ENCODE results near the gene ECSIT.
A peak's percentile ranks its signal among the peaks of the same experiment; 100 is the strongest.
"Not testable (repeated sequence)": the region's sequence is repeated elsewhere in the genome, so short reads cannot be mapped to it uniquely, and the experiment has no call there.

Gene ECSIT

DNA sequence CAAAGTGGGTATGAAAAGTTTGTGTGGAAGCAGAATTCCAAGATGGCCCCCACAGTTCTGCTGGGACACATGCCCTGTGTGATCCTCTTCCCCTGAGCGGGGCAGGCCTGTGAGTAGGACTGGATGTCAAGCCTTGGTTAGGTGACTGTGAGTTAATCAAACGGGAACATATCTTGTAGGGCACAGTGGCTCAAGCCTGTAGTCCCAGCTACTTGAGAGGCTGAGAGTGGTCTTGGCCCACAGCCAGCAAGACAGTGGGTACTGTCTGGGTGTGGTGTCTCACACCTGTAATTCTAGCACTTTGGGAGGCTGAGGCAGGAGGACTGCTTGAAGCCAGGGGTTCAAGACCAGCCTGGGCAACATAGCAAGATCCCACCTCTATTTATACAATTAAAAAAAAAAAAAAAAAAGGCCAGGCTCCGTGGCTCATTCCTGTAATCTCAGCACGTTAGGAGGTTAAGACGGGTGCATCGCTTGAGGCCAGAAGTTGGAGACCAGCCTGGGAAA lies 29.7 kb downstream of the ECSIT start:
- DNase-seq = no peak

DNA sequence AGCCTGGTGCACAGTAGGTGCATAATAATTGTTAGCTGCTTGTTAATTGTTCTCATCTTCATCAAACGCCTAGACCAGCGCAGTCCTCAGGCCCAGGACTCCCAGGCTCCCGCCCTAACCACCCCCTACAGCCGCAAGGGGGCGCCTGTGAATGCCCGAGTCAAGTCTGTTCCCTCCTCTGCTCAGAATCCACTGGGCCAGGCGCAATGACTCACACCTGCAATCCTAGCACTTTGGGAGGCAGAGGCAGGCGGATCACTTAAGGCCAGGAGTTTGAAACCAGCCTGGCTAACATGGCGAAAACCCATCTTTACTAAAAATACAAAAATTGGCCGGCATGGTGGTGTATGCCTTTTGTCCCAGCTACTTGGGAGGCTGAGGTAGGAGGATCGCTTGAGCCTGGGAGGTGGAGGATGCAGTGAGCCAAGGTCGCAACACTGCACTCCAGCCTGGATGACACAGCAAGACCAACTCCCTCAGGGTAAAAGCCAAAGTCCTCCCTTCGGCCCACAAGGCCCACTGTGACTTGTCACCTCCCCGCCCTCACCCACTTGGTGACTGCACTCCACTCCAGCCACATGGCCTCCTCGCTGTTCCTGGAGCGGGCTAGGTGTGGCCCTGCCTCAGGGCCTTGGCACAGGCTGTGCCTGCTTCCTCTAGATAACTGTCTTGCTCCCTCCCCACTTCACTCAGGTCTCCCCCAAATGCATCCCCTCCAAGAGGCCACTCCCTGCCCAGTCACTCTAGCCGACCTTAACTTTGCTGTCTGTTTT lies 32.4 kb downstream of the ECSIT start:
- peak; percentile 63 for DNase-seq

DNA sequence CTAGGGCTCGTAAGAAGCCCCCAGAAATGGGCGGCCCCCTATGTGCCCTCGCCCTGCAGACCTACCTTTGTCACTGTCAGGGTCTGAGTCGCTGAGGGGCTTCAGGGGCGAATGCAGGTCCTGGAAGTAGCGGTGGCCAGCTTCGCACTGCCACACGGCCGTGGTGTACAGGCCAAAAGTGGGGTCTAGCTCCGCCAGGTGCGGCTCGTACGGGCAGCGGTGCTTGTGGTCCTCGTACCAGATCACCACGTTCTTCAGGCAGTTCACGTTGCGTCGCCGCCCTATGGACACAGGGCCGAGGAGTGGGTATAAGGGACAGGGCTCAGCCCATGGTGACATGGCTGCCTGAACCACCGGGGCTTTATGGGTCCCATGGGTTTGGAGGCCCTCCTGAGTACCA lies 33.0 kb downstream of the ECSIT start:
- no peak for DNase-seq

DNA sequence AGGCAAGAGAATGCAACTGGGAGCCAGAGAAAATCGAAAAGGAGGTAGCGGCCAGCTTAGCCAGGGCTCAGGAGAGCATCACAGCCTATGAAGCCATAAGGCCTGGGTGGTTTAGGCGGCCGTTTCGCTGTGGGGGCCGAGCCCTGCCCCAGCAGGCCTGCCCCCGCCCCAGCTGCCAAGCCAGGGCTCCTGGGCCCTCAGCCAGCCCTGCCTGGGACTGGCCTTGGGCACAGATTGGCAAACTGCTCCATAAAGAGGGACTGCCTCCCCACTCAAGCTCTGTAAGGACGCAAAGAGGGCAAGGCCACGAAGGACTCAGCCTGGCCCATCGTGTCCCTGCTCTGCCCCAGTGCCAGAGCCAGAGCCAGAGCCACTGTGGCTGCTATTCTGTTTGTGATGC lies 33.5 kb downstream of the ECSIT start:
- no peak for DNase-seq

DNA sequence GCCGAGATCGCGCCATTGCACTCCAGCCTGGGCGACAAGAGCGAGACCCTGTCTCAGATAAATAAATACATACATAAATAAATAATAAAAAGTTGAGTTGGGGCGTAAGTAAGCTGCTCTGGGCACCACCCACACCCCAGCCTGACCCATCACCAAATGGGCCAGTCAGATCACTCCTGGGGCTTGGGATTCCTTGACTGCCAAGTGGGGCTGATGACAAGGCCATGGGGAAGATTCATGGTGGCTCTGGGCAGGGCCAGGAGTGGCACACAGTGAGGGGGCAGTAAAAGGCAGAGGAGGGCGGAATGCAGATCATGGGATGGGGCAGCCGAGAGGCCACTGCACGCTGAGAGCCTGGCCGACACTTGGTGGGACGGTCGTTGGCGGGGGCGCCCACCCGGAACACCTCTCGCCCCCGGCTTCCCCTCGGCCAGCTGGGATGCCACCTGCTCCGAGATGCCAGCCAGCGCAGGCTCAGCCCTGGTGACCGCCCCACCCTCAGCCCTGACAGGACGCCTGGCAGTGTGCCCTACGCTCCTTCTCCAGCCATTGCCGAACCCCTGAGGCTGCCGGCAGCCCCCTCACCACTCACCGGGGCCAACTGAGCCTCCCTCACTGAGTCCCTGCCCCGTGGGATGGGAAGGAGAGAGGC lies 34.2 kb downstream of the ECSIT start:
- DNase-seq = no peak

DNA sequence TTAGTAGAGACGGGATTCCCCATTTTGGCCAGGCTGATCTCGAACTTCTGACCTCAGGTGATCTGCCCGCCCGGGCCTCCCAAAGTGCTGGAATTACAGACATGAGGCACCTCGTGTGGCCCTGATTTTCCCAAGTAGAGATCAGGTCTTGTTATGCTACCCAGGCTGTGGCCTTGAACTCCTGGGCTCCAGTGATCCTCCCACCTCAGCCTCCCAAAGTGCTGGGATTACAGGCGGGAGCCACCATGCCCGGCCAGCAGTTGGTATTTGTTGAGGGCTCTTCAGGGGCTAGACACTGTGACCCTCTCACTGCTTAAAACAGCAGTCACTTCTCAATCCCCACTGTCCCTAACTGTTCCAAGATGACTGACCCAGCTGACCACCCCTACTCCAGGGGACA lies 39.6 kb downstream of the ECSIT start:
- DNase-seq = no peak

DNA sequence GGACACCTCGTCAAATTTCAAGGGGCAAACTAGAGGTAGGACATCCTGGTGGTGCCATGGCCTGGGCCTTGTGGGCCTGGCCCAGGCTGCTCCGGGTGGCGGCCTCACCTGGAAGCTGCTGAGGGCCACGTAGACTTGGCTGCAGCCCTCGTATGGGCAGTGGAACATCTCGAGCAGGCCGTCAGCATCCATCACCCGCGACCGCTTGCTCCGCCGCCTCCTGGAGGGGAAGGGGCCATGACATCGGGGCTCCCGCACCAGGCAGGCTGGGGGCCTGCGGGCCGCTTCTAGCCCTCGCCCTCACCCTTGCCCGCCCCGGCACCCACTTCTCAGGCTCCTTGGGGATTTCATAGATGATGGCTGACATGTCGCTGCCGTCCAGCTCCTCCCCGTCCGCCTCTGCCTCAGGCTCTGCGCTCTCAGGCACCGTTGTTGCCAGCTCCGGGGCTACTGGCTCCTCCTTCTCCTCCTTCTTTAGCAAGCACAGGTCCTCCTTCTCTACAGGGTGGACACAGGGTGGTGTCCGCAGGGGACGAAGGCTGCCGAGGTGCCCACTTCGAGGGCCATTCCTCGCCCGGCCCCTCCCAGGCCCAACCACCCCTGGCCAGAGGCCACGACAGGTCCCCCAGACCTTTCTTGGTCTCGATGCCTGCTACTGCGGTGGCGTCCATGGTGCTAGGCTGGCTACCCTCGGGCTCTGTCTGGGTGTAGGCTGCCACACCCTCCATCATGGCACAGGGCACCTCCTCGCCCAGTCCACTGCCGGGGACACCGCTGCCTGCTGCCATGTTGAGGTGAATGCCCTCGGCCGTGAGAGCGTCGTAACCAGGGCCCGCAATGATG lies 42.1 kb downstream of the ECSIT start:
- no peak for DNase-seq

DNA sequence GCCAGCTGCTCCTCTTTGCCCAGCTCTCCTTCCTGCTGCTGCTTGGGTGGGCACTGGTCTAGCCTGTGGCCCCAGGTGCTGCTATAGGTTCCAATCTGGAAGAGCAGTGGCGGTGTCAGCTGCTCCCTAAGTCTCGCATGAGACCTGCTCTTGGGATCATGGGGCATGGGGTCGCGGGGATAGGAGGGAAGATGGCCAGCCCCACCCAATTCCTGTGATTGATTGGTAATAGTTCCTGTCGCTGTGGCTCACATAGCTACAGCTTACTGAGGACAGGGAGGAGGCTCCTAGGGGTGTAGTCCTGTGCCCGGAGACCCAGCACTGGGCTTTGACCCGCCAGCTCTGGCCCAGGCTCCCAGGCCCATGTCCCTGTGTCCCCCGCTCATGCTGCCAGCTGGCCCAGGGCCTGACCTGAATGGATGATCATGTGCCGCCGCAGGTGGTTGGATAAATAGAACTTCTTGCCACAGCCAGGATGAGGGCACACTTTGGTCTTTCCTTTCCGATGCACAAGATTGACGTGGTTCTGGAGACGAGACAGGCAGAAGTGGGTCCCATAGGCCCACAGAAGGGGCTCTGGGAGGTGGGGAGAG lies 43.6 kb downstream of the ECSIT start:
- no peak for DNase-seq

DNA sequence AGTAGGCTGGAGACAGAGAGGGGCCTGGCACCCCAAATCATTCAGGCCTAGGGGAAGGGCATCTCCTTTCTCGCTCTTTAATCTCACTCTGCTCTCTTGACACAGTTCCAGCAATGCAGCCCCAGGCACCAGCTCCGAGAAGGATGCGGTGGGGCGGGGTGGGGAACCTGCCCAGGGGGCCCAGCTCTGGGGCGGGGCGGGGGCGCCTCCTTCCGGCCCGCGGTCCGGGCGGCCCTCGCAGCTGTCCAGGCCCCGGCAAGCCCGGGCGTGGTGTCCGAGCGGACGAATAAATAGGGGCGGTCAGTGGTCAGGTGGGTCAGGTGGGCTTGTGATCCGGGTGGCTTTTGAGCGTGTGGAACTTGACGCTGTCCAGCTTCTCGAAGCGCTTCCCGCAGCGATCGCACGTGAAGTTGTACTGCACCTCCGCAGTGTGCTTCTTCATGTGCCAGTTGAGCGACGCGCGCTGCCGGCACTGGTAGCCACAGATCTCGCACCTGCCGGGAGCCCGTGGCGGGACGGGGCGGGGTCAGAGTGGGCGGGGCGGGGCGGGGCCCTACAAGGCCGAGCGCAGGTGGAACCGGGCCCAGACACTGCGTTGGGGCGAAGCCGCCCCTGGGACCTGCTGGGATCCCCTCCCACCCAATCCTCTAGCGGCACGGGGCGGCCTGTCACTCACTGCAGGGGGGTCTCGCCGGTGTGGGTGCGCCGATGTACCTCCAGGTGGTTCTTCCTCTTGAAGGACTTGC lies 45.4 kb downstream of the ECSIT start:
- no peak for DNase-seq

DNA sequence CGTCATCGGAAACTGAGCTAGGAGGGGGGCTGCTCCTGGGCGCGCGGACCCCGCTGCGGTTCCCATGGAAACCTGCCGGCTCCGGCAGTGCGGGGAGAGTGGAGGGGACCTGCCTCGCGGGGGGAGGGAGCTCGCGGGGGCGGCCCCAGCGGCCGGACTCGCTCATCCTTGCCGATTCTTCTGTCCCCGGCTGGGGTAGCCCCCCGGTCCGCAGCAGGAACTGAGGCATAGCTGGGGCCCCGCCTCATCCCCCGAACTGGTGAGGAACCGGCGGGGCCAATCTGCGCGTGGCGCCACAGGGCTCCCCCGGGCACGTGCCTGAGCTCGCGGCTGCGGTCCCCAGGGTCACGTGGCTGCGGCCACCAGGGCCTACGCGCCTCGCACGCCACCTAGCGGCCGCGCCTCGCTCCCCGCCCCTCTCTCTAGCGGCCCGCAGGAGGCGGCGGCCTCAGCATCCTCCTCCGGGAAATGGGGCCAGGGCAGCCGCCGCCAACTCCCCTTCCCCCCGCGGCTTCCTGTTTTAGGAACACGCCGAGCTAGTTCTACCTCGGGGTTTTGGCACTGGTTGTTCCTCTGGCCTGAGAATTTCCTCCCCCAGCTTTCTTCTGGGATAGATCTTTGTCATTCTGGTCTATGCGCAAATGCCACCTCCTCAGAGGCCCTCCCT lies 46.4 kb downstream of the ECSIT start:
- peak; percentile 84 for DNase-seq

DNA sequence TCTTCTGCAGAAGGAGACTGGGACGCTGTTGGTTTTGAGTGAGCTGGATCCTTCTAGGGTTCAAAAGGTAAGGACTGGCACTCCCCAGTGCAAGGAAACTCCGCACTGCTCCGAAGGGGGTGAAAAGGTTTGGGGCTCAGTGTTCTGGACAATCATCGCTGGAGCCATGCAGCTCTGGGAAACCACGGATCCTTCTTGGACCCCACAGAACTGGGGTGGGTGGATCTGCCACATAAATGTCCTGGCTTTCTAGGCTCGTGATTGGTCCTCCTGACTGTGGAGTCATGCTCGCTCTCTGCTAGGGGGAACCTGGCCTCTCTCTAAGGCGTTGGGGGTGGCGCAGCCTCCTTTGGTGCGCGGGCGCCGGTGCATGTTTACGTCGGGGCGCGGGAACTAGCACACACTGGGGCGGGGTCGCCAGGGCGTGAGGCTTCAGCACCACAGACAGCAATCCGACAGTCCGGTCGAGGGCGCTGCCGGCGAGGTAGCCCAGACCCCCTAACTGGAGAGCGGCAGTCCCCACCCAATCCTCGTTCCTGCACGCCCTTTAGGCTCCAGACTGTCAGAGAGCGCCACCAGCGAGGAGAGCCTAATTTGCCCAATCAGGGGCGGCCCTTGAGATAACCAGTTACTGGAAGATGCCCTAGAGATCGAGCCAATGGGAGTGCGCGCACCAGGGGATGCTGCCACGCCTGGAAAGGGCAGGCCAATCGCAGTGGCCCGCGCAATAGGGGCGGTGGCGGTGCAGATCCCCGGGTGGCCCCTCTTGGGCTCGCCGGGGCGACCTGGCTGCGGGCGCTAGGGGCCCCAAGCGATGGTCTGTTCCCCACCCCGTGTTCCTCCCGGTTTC lies 47.2 kb downstream of the ECSIT start:
- DNase-seq = peak; percentile 80

DNA sequence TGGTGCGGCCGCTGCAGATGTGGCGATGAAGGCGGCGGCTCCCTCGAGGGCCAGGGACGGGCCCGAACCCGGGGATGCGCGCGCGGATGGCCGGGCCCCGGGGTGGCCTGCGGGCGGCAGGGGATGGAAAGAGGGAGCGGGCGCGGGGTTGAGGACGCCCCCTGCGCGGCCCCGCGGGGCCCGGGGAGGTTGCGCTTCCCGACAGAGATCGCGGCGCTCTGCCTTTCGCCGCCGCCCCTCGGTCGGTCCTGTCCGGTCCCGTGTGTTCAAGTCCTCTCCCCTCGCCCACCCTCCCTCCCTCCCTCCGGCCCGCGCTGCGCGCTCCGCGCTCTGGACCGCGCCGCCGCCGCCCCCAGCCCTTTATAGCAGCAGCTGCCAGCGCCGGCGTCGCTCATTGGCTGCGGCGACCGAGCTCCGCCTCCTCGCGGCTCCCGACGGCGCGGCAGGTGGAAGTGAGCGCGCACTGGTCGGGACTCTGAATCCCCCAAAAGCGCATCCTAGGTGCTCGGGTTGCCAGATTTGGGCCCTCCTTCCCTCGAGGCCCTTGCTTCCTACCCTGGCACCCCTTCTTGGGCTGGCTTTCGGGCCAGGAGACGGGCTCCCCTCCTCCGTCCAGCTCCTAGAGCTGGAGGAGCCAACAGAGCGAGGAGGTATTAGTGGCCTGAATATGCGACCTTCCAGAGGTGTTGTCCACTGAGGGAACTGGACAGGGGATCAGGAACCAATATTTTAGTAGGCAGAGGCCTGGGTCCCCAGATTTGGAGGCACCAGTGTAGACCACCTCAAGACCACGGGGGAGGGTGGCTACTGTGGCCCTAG lies 48.0 kb downstream of the ECSIT start, which contains the start of gene ELAVL3:
Gene ELAVL3, minus strand, starts transcription at position 332 of the 819 bp plus-strand sequence. CDS start 438 bp downstream, outside the sequence.
- DNase-seq = no peak

DNA sequence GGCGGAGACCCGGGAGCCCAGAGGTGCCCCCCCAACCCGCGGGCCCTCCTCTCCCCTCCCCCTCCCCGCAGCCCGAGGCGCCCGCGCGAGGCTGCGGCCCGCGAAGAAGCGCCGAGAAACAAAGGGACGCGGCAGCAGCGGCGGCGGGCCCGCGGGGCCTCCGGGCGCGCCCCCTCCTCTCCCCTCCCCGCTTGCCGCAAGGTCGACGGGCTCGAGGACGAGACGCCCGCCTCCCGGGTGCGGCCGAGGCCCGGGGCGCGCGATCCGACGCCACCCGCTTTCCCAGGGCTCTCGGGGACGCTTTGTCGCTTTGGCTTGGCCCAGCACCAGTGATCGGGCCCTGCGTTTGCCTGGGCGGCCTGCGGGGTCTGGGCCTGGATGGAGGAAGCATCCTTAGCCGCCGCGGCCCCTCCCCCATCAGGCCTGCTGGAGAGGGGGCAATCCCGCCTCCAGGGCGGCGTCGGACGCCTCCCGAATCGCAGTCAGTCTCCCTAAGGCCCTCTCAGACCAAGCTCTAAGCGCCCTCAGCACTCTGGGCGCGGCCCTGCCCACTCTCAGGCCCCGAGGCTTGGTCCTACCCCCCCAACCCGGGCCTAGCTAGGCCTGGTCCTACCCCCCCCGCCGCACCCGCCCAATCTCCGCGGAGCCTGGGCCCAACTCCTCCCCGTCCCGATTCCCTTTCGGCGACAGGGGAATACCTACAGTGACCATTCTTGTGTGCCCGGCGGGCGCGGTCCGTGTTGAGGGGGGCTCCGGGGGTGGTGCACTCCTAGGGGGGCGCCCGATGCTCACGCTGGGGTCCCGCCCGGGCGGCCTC lies 48.8 kb downstream of the ECSIT start:
- no peak for DNase-seq

DNA sequence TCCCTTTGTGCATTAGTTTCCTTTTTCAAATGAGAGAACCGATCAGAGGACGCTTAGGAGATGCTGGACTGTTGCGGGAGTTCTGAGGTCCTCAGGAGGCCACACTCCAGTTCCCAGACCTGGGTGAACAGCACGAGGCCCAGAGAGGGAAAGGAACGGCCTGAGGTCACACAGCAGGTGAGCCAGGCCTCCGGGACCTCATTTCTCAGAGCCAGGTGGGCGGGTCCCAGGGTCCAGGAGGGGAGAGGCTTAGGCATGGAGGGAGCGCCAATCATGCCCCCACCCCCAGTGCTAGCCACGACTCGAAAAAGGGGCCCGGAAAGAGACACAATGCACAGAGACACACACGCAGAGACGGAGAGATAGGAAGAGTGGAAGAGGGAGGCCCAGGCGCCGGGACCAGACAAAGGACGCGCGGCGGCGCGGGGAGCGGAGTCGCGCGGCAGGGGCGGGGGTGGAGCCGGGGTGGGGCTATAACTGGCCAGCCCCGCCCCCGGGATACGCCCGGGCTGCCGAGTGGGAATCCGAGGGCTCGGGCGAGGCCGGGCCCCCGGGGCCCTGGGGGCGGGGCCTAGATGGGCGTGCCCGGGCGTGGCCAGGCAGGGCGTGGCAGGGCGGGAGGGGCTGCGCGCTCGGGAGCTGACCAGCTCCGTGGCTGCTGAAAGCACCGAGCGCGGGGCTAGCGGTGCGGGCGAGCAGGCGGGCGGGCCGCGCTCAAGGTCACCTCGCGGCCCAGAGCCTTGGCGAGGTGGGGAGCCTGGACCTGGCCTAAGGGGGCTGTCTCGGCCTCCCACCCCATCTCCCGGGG lies 49.6 kb downstream of the ECSIT start:
- DNase-seq = peak; percentile 51

DNA sequence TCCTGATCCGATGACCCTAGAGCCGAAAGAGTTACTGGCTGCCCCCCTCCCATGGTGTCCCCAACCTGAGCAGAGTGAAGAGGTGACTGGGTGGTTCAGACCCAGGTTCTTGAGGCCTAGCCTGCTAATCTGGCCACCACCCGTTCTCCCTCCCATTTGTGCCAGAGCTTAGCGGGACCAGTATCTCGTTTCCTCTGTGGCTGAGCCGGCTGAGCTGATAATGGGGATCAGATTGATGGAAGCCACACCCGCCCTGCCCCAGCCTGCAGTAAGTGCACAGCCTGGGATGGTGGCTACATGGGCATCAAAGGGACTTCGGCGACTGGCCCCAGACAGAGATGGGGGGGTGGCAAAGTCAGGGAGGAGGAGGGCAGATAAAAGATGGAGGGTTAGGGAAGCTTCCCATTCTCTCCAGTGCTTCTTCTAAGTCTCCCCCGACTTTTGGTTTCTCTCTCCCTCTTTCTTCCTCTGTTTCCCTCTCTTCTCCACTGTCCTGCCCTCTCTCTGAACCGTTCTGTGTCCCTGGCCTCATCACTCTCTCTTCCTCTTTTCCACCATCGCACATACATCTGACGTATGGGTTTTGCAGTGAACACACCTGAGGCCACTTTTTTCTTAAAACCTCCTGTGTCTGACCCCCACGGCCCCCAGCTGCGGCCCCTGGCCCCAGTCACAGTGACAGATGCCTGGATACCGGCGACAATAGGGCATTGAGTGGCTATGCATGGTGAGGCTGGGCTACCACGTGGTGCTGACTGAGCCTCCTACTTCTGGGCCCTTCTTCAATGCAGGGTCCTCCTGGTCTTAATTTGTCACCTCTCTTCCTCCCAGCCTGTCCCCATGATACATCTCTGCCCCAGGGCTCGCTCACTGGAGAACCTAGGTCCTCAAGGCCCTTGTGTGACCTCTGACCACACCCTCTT lies 50.5 kb downstream of the ECSIT start:
- peak; percentile 45 for DNase-seq

DNA sequence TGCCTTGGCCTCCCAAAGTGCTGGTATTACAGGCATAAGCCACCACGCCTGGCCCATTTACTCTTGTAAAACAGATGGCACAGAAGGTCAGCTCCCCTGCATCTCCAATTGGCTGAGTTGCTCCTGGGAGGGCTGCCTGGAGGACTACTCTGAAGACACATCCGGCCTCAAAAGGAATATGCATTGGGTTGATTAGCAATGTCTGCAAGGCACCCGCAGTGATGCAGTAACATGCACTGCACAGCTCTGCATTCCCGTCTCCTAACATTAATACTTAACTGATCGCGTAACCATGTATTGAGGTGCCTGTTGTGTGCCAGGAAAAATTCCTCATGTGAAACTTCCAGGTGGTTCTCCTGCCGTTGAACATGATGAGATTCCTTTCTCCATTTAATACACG lies 53.1 kb downstream of the ECSIT start:
- DNase-seq = no peak

DNA sequence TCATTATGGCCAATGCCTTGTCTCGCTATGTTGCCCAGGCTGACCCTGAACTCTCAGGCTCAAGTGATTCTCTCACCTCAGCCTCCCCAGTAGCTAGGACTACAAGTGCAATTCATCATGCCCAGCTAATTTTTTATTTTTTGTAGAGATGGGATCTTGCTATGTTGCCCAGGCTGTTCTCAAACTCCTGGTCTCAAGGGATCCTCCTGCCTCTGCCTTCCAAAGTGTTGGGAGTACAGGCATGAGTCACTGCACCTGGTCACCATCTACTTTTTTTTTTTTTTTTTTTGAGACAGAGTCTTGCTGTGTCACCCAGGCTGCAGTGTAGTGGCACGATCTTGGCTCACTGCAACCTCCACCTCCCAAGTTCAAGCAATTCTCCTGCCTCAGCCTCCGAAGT lies 53.6 kb downstream of the ECSIT start:
- DNase-seq = not testable (repeated sequence)
